NCI-H128 (cell line): Measurements from ENCODE around the gene SLC23A2.
"Not testable (repeated sequence)": the region's sequence is repeated elsewhere in the genome, so short reads cannot be mapped to it uniquely, and the experiment has no call there.

Source experiments
- DNase-seq: peaks from one replicate; lab custom pipeline; 2025; ENCODE audit not compliant: unreplicated experiment; lab: John Stamatoyannopoulos, UW

Gene SLC23A2

DNA sequence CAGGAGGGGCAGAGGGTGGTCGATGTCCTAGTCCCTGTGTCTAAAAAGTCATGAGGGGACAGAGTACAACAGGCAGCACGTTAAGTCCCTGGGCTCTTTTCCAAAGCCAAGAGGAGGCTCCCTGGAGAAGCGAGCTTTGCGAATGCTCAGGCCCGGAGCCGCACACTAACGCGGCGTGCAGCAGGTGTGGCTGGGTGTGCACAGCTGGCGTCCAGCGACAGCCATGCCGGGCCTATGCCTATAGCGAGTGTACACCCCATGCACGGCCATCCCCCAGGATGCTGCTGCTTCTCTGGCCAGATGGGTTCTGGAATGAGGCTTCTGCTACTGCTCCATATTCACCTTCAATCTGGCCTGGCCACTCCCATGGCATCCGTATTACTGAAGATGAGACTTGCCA, 148.3 kb downstream of the SLC23A2 start:
- DNase-seq: no peak

DNA sequence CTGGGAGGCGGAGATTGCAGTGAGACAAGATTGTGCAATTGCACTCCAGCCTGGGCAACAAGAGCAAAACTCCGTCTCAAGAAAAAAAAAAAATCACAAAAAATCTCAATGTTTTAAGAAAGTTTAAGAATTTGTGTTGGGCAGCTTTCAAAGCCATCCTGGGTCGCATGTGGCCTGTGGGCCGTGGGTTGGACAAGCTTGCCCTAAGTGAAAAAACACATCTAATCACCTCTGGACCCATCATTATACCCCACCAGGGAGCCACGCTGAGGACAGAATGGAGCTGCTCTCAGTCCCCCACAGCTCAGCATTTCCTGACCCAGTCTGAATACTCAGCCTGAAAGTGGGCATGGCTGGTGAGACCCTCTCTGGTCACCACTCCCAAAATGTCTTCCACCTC, 150.3 kb downstream of the SLC23A2 start:
- no peak for DNase-seq

DNA sequence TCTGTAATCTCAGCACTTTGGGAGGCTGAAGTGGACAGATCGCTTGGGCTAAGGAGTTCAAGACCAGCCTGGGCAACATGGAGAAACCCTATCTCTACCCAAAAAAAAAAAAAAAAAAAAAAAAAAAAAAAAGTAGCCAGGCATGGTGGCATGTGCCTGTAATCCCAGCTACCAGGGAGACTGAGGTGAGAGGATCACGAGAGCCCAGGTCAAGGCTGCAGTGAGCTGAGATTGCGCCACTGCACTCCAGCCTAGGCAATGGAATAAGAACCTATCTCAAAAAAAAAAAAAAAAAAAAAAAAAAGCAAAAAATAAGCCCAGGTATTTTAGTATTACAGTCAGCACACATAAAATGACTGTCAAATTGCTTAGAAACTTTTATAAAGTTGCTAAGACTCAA, 152.5 kb downstream of the SLC23A2 start:
- DNase-seq: not testable (repeated sequence)

DNA sequence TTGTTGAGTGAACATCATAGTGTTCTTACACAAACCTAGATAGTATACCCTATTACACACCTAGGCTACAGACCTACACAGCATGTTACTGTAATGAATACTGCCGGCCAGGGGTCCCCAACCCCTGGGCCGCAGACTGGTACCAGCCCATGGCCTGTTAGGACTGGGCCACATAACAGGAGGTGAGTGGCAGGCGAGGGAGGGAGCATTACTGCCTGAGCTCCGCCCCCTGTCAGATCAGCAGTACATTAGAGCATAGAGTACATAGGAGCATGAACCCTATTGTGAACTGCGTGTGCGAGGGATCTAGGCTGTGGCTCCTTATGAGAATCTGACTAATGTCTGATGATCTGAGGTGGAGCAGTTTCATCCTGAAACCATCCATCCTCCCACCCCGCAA, 153.3 kb downstream of the SLC23A2 start:
- DNase-seq: no peak

DNA sequence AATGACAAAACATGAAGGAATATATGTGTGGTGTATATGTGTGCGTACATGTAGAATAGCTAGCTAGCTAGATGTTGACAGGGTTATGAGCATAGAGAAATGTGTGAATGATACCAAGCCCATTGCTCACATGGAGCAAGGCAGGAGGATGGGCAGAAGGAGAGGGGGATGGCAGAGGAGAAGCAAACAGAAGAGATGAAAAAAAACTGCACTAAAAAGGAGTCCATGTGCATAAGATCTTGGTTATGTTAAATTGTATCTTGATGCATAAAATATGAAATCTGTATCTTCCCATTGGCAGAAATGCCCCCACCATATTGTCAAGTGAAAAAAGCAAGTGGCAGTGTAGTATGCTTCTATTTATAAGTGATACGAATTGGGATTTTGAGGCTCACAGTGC, 154.5 kb downstream of the SLC23A2 start:
- DNase-seq: no peak

DNA sequence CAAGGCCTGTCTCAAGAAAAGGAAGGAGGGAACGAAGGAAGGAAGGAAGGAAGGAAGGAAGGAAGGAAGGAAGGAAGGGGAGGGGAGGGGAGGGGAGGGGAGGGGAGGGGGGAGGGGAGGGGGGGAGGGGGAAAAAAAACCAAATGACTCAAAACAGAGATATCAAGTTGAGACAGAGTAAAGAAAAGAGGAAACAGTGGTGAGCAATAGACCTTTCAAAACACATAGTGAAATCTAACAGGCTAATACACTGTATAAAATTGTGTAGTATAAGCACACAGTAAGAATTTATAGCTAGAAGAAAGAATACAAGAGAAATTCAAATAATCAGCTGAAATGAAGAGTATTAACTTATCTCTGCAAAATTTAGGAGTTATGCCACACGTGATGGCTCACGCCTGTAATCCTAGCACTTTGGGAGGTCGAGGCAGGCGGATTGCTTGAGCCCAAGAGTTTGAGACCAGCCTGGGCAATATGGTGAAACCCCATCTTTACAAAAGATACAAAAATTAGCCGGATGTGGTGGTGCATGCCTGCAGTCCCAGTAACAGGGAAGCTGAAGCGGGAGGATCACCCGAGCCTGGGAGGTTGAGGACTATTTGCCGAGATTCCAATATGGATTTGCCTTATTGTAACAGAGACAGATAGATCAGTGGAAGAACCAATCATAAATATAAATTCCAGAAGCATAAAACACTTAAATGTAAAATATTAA, 156.4 kb downstream of the SLC23A2 start:
- no peak for DNase-seq

DNA sequence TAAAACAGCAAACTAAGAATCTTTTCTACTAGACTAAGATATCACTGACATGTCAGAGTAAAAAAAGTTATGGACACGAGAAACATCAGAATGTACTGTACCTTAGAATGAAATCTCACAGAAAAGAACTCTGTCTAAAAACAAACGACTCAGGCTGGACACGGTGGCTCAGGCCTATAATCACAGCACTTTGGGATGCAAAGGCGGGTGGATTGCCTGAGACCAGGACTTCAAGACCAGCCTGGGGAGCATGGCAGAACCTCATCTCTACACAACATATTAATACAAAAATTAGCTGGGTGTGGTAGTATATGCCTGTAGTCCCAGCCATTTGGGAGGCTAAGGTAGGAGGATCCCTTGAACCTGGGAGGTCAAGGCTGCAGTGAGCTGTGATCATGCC, 157.0 kb downstream of the SLC23A2 start:
- DNase-seq: no peak

DNA sequence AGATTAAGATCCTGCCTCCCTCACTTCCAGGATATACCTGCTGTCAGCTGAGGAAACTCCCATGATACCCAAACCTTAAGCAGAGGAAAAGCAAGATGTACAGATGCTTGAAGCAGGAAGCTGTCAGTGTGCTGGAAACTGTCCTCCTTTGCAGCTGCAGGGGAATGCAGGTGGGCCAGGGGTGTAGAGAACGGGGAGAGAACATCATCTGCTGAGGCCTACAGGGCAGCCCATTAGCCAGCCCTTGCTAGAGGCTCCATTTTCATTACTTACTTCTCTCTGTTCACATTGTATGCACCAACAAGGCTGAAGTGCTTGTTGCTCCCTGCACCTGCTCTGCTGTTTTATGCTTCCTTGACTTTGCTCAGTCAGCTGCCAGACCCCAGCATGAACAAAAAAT, 160.5 kb downstream of the SLC23A2 start:
- DNase-seq: no peak

DNA sequence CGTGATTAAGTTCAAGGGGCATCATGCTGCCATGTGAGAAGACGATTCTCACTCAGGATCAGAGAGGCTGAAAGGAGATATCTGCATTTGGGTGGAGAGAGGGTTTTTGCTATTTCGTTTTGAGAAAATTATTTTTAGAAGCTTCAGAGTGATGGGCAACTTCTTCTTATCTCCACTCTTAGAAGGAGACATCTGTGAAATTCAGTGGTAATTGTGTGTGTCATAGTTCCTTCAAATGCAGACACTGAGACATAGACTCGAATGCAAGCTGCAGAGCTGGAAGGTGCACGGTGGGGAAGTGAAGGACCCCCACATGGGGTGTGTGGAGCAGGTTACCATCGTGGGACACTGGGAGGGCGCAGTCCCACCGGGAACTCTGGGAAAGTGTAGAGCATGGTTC, 162.8 kb downstream of the SLC23A2 start:
- DNase-seq: no peak

DNA sequence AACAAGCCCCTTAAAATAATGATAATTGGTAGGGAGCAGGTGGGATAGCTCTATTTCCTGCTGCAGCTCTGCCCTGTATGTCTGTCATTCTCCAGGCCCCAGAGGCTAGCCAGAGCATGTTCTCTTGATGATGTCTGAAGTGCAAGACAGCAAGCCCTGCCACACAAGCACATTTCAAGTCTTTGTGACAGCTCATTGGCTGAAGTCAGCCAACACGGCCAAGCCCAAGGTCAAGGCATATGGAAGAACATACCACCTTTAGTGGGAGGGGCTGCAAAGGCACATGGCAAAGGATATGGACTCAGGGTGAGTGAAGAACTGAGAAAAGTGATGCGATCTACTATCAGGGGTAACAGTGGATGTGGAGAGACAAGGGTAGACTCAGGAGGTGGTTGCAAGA, 163.6 kb downstream of the SLC23A2 start:
- no peak for DNase-seq

DNA sequence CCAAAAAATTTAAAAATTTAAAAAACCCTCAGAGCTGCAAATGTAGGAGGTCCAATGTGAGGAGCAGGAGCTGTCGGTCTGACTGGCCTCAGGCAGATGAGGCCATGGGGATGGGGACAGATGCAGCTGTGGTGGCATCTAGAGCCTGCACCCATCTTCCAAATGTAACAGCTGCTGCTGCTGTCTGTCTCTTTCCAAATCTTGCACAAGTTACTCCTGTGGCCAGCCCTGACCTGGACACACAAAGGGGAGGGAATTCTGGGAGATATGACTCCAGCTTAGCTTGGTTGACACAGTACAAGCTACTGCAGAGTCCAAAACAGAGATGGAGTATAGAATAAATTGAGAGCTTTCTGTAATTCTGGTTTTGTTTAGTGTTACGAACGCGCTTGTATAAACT, 164.4 kb downstream of the SLC23A2 start:
- no peak for DNase-seq

DNA sequence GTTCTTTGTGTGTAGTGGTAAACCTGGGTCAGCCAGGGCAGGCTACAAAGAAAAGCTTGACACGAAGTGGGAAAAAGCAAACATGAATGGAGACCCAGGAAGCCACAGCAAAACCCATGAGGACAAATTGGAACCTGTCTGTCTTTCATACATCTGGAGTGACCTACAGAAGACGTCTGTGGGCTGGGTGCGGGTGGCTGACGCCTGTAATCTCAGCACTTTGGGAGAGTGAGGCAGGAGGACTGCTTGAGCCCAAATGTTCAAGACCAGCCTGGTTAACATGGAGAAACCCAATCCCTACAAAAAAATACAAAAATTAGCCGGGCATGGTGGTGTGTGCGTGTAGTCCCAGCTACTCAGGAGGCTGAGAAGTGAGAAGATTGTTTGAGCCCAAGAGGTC, 164.8 kb downstream of the SLC23A2 start:
- DNase-seq: no peak

DNA sequence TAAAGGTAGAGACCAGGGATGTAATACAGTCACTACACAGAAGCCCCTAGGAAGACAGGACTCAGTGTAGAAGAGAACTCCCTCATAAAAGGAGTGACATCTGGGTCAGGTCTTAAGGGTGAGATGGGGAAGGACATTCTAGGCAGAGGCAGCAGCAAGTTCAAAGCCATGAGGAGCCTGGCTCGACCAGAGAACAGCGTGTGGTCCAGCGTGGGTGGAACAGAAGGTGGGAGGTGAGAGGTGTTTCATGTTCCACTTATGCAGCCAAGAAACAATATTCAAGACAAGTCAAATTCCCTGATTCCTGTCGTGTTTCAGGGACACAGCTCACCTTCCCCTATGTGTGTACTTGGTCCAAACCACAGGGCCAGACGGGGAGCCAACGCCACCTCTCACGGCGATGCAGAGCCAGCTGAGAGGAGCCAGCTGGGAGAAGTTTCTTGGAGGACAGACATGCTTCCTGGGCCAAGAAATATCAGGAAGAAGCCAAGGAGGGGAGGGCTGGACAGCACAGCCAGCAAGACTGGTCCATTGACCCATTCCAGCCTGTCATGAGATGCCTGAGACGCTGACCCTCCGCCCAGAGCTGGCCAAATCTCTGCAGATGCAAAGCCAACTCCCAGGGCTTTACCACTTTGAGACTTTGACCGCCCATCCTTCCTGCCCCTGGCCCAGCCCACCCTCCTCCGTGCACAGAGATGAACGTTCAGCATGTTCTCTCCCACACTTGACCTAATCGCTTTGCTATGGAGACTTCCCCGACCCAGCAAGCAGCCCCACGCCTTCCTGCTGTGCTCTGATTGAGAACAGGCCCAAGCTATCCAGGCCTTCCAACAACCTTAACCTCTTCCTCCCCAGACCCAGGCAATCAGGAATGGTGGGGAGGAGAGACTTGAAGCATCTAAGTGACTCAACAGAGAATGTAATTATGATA, 165.8 kb downstream of the SLC23A2 start:
- no peak for DNase-seq

DNA sequence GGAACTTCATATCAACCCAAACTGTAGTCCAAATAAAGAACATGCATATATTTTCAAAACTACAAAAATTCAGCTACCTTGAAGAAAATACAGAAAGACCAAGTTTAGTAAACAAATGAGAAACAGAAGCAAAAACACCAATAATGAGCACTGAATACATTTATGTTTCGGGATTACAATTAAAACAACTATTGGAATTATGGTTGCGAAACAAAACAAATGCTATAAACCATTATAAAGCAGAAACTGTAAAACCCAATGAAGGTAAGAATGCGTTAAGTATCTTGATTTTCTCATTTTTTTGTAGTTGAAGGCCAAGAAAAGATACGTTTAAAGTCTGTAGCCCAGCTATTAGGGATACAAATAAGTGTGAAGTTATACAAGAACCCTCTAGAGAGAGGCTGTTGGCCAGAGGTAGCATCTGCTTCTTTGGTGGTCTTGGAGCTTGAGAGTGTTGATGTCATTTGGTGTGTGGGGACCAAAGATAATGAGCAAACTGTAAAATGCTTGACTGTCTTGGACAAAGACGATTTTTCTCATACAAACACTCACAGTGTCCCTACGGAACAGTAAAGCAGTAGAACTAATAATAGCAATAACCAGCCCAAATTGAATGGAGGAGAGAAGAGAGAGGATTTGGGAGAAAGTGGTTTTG, 168.1 kb downstream of the SLC23A2 start:
- no peak for DNase-seq

DNA sequence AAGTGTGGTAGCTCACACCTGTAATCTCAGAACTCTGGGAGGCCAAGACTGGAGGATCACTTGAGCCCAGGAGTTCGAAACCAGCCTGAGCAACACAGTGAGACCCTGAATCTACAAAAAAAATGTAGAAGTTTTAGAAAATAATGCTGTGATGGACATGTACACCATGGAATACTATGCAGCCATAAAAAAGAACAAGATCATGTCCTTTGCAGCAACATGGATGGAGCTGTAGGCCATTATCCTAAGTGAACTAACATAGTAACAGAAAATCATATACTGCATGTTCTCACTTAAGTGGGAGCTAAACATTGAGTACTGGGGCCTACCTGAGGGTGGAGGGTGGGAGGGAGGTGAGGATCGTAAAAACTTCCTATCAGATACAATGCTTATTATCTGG, 168.8 kb downstream of the SLC23A2 start:
- DNase-seq: no peak

DNA sequence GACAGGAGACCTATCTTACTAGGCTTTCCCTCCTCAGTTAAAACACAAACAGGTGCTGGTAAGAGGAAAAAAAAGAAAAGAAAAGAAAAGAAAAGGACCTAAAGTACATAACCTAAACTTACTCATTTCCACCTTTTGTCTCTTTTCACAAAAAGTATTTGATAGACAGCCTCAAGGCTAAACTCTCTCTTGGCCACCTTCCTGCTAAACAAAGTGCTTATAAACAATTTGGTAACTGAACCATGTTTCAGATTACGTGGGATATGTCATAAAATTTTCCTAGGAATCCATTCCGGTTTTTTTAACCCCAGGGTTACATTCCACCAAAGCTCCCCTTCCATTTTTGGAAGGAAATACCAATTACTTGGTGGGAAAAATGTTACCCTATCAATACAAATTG, 170.6 kb downstream of the SLC23A2 start:
- DNase-seq: no peak

DNA sequence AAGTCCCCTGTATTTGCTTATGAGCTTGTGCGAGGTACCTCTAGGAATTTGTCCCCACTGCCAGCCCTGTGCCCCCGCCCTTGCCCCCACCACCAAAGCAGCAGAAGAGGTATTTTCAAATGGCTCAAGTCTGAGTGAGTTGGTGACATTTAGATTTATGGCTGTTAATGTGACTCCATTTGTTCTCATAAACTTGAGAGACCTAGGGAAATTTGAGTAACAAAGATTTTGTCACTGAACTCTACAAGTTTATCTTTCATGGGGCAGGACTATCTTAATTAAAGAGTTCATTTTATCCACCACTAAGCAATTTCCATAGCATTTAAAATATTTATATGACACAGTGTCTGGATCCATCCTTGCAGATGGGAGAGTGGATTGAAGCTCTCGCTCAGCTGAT, 171.1 kb downstream of the SLC23A2 start:
- no peak for DNase-seq

DNA sequence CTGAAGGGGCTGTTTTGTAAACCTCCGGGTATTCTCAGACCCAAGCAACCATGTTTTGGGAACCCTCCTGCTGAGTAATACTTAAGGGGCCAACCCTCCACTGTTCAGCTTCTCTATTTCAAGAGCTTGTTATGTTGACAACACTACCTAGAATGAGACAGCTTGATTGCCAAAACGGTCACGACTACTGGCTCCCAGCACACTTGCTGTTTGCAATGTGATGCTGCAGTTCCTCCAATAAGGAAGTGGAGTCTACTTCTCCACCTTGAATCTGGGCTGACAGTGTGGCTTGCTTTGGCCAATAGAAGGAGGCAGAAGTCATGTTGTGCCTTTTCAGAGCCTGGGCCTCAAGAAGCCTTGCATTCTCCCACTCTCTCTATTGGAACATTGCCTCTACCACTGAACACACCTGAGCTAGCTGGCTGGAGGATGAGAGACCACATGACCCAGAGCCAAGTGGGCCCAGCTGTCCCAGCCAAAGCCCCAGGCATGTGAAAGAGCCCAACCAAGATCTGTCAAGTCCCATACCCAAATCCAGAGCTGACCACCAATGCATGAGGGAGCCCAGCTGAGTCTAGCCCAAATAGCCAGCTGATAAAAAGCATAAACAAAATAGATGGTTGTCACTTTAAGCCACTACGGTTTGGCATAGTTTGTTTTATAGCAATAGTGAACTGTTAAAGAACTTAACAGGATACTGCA, 171.6 kb downstream of the SLC23A2 start:
- no peak for DNase-seq

DNA sequence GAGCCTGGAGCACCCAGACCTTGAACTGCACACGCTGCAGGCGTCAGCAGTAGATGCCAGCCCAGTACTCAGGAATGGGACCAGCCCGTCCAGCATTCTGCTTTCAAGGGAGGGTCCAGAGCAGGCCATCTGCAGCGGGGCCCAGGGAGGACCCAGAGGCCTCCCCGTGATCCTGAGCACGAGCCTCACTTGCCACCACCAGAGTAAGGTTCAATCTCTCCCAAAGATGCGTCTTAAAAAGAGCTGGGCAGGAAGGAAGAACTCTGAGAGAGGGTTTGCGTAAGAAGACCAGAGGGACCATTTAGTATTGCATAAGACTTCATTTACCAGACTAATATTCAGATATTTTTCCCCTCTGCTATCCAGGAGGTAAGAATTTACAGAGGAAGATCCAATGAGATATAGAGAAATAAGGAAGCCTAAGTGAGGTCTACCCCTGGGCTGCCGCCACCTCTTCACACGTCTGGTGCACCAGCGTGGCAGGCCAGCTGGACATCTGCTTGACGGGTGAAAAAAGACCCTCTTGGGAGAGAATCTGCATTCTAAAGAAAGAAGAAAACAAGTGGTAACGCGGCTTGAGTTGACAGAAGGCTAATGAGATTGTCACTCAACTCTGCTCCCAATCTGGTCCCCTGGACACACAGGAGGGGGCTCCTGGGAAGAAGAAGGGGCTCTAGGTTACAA, 172.3 kb downstream of the SLC23A2 start:
- no peak for DNase-seq

DNA sequence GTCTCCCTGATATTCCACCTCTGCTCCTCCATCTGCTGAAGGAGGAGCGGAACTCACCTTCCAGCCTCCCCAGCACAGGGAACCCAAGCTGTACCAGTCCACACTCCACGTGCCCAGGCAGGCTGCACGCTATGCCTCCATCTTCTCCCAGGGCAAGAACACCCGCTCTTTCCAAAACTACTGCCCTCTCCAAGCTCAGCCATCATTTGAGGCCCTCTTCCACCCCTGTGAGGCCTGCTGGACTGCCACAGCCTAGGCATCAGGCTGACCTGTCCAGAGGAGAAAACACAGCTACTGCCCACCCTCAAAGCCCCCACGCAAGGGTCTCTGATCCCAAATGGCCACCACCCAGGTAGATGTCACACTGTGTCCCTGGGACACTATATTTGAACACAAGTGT, 179.7 kb downstream of the SLC23A2 start:
- no peak for DNase-seq
